Limb (tissue), 2 donors: ENCODE data around the gene PDIA2.
"Not testable (repeated sequence)": the region's sequence is repeated elsewhere in the genome, so short reads cannot be mapped to it uniquely, and the experiment has no call there.

Source experiments
- DNase-seq, 2 donors: peaks; one replicate each; pipeline ENCODE4 v3.0.0-alpha.2; 2016; ENCODE audit errors: extremely low spot score in 2 of 2

Gene PDIA2

GRCh38 chr16:283033-283805, at the start of gene PDIA2:
Gene PDIA2 (plus strand): TSS chr16:283164. CDS start chr16:283170, 6 bp downstream.
- no peak for DNase-seq

DNA sequence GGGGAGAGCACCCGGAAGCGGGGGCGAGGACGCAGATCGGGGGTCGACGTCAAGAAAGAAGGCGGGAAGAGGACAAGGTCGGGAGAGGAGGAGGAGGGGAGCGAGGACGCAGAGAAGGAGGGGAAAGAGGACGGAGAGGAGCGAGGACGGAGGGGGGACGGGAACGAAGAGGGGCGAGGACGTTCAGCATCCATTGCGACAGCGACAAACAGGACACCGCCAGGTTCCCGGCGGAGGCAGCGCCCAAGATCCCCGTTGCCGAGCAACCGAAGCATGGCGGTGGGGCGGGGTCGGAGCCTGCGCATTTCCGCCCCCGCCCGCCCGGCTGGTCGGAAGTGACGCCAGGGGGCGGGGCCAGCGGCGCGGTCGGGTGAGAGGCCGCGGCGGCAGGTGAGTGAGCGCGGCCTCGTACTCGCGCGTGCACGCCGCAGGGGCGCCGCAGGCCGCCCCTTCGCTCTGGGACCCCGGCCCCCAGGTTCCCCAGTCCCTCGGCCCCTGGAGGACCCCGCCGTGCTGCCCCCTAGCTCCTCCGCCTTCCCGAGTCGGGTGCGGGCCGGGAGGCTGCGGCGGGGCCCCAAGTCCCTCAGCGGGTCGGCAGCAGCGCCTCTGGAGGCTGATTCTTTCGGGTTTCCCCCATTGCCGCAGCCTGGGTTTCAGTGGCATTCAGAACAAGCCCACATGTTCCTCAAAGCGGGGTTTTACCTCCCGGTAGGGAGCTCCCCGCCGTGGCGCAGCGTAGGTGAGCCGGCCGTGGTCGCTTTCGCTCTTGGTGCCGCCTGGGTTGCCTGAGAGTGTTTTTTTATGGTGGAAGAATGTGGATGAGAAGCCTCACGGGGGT, 48.3 kb upstream of the PDIA2 start, which contains the start of gene FAM234A:
TSS of gene FAM234A (plus strand) at position 354 of the 838 bp plus-strand sequence. CDS start 19,593 bp downstream, outside the sequence.
- DNase-seq, result peak; percentile 94 to 96

DNA sequence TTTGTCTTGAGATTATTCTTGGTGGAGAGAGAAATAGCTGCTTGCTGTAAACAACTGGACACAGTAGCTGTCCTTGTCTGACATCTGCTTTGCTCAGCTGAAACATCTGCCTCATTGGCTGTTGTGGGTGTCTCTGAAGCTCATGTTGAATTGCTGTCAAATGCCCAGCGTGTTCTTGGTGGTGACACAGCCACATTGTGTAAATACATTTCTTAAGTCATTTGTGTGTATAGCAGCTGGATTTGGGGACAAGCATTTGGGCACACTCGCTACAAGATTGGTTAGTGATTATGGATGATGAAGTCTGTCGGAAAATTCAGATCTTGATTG, 43.1 kb upstream of the PDIA2 start:
- no peak for DNase-seq

DNA sequence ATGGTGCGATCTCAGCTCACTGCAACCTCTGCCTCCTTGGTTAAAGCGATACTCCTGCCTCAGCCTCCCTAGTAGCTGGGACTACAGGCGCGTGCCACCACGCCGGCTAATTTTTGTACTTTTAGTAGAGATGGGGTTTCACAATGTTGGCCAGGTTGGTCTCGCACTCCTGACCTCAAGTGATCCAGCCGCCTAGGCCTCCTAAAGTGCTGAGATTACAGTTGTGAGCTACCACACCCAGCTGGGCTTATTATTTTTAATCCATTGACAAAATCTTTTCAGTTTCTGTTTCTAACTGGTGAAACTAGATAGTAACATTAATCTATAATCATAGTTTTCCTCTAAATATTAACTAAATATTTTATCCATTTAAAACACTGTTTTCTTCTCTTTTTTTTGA, 42.4 kb upstream of the PDIA2 start:
- DNase-seq, result no peak

DNA sequence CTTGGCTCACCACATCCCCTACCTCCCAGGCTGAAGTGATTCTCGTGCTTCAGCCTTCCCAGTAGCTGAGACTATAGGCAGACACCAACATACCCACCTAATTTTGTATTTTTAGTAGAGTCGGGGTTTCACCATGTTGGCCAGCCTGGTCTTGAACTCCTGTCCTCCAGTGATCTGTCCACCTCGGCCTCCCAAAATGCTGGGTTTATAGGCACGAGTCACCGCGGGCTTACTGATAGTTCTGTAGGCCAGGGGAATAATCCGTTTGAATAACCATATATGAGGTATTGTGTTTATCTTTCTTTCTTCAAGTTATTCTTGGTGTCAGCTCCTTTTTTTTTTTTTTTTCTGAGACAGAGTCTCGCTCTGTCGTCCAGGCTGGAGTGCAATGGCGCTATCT, 40.7 kb upstream of the PDIA2 start:
- no peak for DNase-seq

GRCh38 chr16:243348-243747, 39.6 kb upstream of the PDIA2 start:
- DNase-seq, result no peak

GRCh38 chr16:245105-245504, 37.9 kb upstream of the PDIA2 start:
- DNase-seq, result no peak

DNA sequence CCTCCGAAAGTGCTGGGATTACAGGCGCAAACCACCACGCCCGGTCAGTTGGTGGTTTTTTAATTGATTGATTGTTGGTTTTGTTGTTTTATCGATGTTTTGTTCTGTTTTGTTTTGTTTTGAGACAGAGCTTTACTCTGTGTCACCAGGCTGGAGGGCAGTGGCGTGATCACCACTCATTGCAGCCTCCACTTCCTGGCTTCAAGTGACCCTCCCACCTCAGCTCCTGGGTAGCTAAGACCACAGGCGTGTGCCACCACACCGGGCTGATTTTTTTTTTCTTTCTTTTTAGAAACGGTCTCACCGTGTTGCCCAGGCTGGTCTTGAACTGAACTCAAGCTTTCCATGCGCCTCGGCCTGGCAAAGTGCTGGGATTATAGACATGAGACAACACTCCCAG, 35.9 kb upstream of the PDIA2 start:
- no peak for DNase-seq

DNA sequence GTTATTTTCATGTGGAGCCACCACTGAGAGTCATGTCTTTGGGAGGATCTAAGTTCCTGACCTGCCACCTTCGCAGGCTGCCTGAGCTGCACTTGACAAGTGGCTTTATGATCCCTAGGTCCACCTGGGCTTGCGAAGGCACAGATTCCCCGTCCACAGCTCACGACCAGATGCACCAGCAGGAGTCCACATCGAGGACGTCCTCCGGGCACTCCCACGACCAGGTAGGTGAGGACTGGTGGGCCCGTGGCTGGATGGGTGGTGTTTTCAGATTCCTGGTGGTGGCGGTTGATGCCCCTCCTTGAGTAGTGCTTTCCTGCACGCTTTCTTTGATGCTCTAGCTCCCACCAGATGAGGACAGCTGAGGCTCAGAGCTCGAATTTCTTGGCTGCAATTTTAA, 33.5 kb upstream of the PDIA2 start:
- DNase-seq, result no peak

GRCh38 chr16:252366-253337, 30.3 kb upstream of the PDIA2 start:
- DNase-seq, result no peak

DNA sequence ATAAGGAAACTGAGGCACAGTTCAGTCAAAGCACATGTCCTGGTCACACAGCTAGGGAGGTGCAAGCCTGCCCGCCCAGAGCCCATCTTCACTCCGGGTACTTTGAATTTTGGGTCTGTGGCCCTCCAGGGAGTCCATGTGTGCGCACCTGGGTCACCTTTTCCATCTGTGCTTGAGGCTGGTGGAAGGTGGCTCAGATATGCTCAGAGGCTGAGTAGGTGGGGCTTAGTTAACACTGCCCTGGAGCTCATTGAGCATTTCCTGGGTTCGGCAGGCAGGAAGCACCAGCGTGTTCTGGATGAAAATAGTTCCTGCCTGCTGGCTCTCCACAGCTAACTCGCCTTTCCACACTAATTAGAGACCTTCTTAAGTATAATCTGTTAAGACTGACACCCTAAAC, 29.1 kb upstream of the PDIA2 start:
- no peak for DNase-seq

- DNase-seq, result no peak
Measured at GRCh38 chr16:254461-254860, 28.5 kb upstream of the PDIA2 start.

DNA sequence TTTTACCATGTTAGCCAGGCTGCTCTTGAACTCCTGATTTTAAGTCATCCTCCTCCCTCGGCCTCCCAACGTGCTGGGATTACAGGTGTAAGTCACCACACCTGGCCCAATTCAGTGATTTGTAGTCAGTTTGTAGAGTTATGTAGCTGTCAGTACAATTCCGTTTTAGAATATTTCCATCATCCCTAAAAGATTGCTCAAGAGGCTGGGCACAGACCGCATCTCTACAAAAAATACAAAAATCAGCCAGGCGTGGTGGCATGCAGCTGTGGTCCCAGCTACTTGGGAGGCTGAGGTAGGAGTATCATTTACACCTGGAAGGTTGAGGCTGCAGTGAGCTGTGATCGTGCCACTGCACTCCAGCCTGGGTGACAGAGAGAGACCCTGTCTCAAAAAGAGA, 27.8 kb upstream of the PDIA2 start:
- DNase-seq, result no peak

DNA sequence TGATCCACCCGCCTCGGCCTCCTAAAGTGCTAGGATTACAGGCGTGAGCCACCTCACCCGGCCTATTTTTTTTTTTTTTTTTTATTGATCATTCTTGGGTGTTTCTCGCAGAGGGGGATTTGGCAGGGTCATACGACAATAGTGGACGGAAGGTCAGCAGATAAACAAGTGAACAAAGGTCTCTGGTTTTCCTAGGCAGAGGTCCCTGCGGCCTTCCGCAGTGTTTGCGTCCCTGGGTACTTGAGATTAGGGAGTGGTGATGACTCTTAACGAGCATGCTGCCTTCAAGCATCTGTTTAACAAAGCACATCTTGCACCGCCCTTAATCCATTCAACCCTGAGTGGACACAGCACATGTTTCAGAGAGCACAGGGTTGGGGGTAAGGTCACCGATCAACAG, 24.9 kb upstream of the PDIA2 start:
- DNase-seq, result not testable (repeated sequence)

DNA sequence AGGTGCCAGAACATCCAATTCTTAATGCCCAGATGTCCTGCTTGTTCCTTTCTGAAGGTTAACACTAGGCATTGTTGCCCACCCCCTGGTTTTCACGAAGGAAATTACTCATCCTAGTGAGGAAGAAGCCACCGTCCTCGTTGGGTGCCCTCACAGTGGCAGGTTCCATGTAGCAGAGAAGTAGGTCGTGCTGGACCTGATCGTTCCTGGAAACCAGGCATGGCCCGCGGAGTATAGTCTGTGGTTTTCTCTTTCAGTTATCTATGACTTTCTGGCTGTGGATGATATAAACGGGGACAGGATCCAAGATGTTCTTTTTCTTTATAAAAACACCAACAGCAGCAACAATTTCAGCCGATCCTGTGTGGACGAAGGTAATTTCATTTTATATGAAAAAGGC, 23.7 kb upstream of the PDIA2 start:
- no peak for DNase-seq

- no peak for DNase-seq
Measured at GRCh38 chr16:259814-260253, 23.1 kb upstream of the PDIA2 start.

GRCh38 chr16:260326-260725, 22.6 kb upstream of the PDIA2 start:
- no peak for DNase-seq

GRCh38 chr16:261031-261691, 21.8 kb upstream of the PDIA2 start:
- DNase-seq, result no peak

DNA sequence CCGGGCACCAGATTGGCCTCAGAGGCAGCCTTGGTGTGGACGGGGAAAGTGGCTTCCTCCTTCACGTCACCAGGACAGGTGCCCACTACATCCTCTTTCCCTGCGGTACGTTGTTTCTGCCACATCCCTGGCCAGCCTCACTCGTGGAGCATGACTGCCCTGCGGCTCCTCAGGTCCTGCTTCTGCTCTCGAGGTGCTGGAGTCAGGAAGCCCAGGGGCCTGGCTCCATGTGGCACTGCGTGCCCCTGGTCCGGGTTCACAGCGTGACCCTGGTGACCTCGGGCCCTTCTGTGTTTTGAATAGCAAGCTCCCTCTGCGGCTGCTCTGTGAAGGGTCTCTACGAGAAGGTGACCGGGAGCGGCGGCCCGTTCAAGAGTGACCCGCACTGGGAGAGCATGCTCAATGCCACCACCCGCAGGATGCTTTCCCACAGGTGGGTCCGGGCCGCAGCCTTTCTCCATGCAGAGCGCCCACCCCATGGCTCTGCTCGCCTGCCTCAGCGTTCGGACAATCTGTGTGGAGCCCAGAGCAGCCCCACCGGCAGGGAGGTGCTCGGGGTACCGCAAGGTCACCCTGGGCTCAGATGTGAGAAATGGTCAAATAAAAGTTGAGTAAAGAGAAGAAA, 20.7 kb upstream of the PDIA2 start:
- DNase-seq, result no peak

- DNase-seq, result no peak
Measured at GRCh38 chr16:263182-263774, 19.7 kb upstream of the PDIA2 start.
